Lower lobe of right lung (tissue), 2 donors: ENCODE measurements around the gene TSPAN17. TPM values are rescaled to one million over a fixed set of nuclear protein-coding genes. Genes with fewer than 3 reads are reported as not detected.

Source experiments
- ATAC-seq, 2 donors: fragments of 200-7000 bp; cut with Tn5 transposase; one replicate each; pipeline ENCODE4 v1.9.1; 2020 to 2022; ENCODE audit warnings: mild to moderate bottlenecking in 2 of 2, moderate library complexity in 2 of 2
- DNase-seq: peaks from one replicate; pipeline ENCODE4 v3.0.0-alpha.2; 2020
- H3K27ac ChIP-seq: fragments of 200-600 bp; one replicate; pipeline ENCODE4 v1.8.0; 2022
- H3K27me3 ChIP-seq: fragments of 200-600 bp; one replicate; pipeline ENCODE4 v1.8.0; 2022; ENCODE audit warnings: low read depth
- H3K36me3 ChIP-seq: fragments of 200-600 bp; one replicate; pipeline ENCODE4 v1.8.0; 2022; ENCODE audit warnings: mild to moderate bottlenecking
- H3K4me1 ChIP-seq: fragments of 200-600 bp; one replicate; pipeline ENCODE4 v1.8.0; 2022
- H3K4me3 ChIP-seq: fragments of 200-600 bp; one replicate; pipeline ENCODE4 v1.8.0; 2022; ENCODE audit warnings: mild to moderate bottlenecking
- H3K9me3 ChIP-seq: fragments of 200-600 bp; one replicate; pipeline ENCODE4 v1.8.0; 2022
- CTCF ChIP-seq: fragments of 200-600 bp; IDR thresholded peaks from one replicate; pipeline ENCODE4 v1.8.0; 2022; ENCODE audit warnings: antibody characterized with exemption, mild to moderate bottlenecking
- intact Hi-C: fragments of 100-400 bp; cut with DNase I; formaldehyde crosslinking; loops from one replicate; pipeline ENCODE4 v1.11.0; 2022
- total RNA-seq: library from RNA; stranded (reverse); fragmentation: NEBNext Ultra II Directional; extraction: Animal tissue kit (Norgen Biotek cat#: 25700); gene quantifications from one replicate; pipeline ENCODE4 v1.2.1, GENCODE V29; 2021
- donor health status: DM: no; HTN: yes; CAD: no; lungs with severe emphysema.

TSPAN17 gene
- total RNA-seq, 1 donor from 2014 or later, result 32.3 TPM

GRCh38 chr5:176658817-176659511, 11.7 kb downstream of the TSPAN17 start:
- Histone ChIP-seq H3K27ac (peak overlapping the region; percentile 44), H3K4me3 (peak overlapping the region; percentile 39), H3K4me1 (peaks cover 25% of the 10 kb centered on the region), H3K9me3 (no peaks in the 10 kb centered on the region), H3K27me3 (peaks cover 3% of the 10 kb centered on the region), H3K36me3 (peaks cover 31% of the 10 kb centered on the region)
- ATAC-seq (peak; percentile 56 to 57), DNase-seq (no peak)
- intact Hi-C loops, result no loop called here
- no peak for TF ChIP-seq CTCF

GRCh38 chr5:176659512-176659839, 12.2 kb downstream of the TSPAN17 start:
- Histone ChIP-seq H3K9me3 (no peaks in the 10 kb centered on the region), H3K36me3 (peaks cover 29% of the 10 kb centered on the region), H3K27ac (no peak overlapping the region), H3K4me1 (peaks cover 25% of the 10 kb centered on the region), H3K4me3 (no peak overlapping the region), H3K27me3 (peaks cover 6% of the 10 kb centered on the region)
- ATAC-seq, result no peak
- intact Hi-C loops, result no loop called here
- TF ChIP-seq CTCF, result no peak
- DNase-seq, result no peak

- Histone ChIP-seq H3K36me3 (peaks cover 24% of the 10 kb centered on the region), H3K27me3 (peaks cover 9% of the 10 kb centered on the region), H3K4me3 (no peak overlapping the region), H3K9me3 (no peaks in the 10 kb centered on the region), H3K4me1 (peaks cover 25% of the 10 kb centered on the region), H3K27ac (no peak overlapping the region)
- DNase-seq (no peak), ATAC-seq (no peak)
- intact Hi-C loops, result no loop called here
- TF ChIP-seq CTCF, result no peak
Measured at GRCh38 chr5:176659860-176660461, 12.7 kb downstream of the TSPAN17 start.

- H3K36me3 ChIP-seq, result peaks cover 20% of the 10 kb centered on the region
Measured at GRCh38 chr5:176660530-176660859, 13.2 kb downstream of the TSPAN17 start.

GRCh38 chr5:176660860-176661641, 13.8 kb downstream of the TSPAN17 start:
- H3K27ac ChIP-seq, result no peak overlapping the region
- no peaks in the 10 kb centered on the region for H3K9me3 ChIP-seq
- H3K36me3 ChIP-seq, result peaks cover 16% of the 10 kb centered on the region
- DNase-seq (peak; percentile 81), ATAC-seq (peak; percentile 79 to 80)
- H3K4me1 ChIP-seq, result peaks cover 25% of the 10 kb centered on the region
- no peak overlapping the region for H3K4me3 ChIP-seq
- peaks cover 9% of the 10 kb centered on the region for H3K27me3 ChIP-seq
- intact Hi-C loops, result no loop called here
- TF ChIP-seq CTCF, result peak; percentile 98

More at GRCh38 chr5:176660530-176660859, 13.2 kb downstream of the TSPAN17 start:
- no peak overlapping the region for H3K27ac ChIP-seq
- intact Hi-C loops, result no loop called here
- DNase-seq (no peak), ATAC-seq (no peak)
- H3K27me3 ChIP-seq, result peaks cover 9% of the 10 kb centered on the region
- H3K9me3 ChIP-seq, result no peaks in the 10 kb centered on the region
- H3K4me1 ChIP-seq, result peaks cover 25% of the 10 kb centered on the region
- TF ChIP-seq CTCF, result no peak
- H3K4me3 ChIP-seq, result no peak overlapping the region
